Ishikawa (cell line): Measurements from ENCODE around the gene OR13C2.

ENCODE experiments used
- CEBPB ChIP-seq: IDR thresholded peaks from 2 replicates; pipeline ENCODE4 v1.6.1; 2012
- CREB1 ChIP-seq: IDR thresholded peaks from 2 replicates; pipeline ENCODE4 v1.6.1; 2012; ENCODE audit warnings: low read depth
- EGR1 ChIP-seq: IDR thresholded peaks from 2 replicates; pipeline ENCODE4 v1.6.1; 2012
- EP300 ChIP-seq: IDR thresholded peaks from 2 replicates; pipeline ENCODE4 v1.6.1; 2012; ENCODE audit warnings: borderline replicate concordance
- FOXM1 ChIP-seq: IDR thresholded peaks from 2 replicates; pipeline ENCODE4 v1.6.1; 2012; ENCODE audit warnings: low read depth, borderline replicate concordance
- MAX ChIP-seq: IDR thresholded peaks from 2 replicates; pipeline ENCODE4 v1.6.1; 2012
- NFIC ChIP-seq: IDR thresholded peaks from 2 replicates; pipeline ENCODE4 v1.6.1; 2012
- RAD21 ChIP-seq: IDR thresholded peaks from 2 replicates; pipeline ENCODE4 v1.6.1; 2012; ENCODE audit warnings: low read depth
- REST ChIP-seq: IDR thresholded peaks from 2 replicates; pipeline ENCODE4 v1.6.1; 2012; ENCODE audit warnings: low read depth, mild to moderate bottlenecking
- TAF1 ChIP-seq: IDR thresholded peaks from 2 replicates; pipeline ENCODE4 v1.6.1; 2012; ENCODE audit warnings: low read depth, mild to moderate bottlenecking
- TCF12 ChIP-seq: IDR thresholded peaks from 2 replicates; pipeline ENCODE4 v1.6.1; 2012; ENCODE audit warnings: low read depth
- TEAD4 ChIP-seq: IDR thresholded peaks from 2 replicates; pipeline ENCODE4 v1.6.1; 2012
- USF1 ChIP-seq: IDR thresholded peaks from 2 replicates; pipeline ENCODE4 v1.6.1; 2012
- YY1 ChIP-seq: IDR thresholded peaks from 2 replicates; pipeline ENCODE4 v1.6.1; 2012; ENCODE audit warnings: low read depth
- ZBTB7A ChIP-seq: IDR thresholded peaks from 2 replicates; pipeline ENCODE4 v1.6.1; 2012; ENCODE audit warnings: low read depth

The OR13C2 gene

GRCh38 chr9:104617418-104617817, 12.0 kb upstream of the OR13C2 start:
- TF ChIP-seq FOXM1 (no peak), USF1 (no peak), REST (no peak), ZBTB7A (no peak), MAX (no peak), TEAD4 (no peak), EGR1 (no peak), CREB1 (no peak), YY1 (no peak), RAD21 (no peak), NFIC (no peak), CEBPB (no peak), TCF12 (no peak), EP300 (no peak), TAF1 (no peak)

DNA sequence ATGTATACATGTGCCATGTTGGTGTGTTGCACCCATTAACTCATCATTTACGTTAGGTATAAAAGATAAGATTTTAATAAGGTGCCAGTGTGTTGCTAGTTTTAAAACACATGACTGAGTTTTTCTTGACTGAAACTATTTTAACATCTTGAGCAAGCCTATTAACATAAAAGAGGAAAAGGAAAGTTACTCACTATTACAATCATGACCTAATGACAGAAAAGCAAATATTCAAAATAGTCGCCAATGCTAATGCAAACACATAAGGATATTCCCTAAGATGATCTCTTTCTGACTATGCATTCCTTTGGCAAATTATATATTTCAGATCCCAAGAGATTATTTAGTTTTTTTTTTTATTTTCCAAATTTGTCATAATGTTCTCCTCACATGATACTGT, 5.8 kb upstream of the OR13C2 start:
- no peak for TF ChIP-seq REST
- no peak for TF ChIP-seq FOXM1
- no peak for TF ChIP-seq YY1
- TF ChIP-seq CREB1, result no peak
- TF ChIP-seq TAF1, result no peak
- TF ChIP-seq NFIC, result no peak
- TF ChIP-seq TCF12, result no peak
- TF ChIP-seq RAD21, result no peak
- no peak for TF ChIP-seq TEAD4
- TF ChIP-seq MAX, result no peak
- TF ChIP-seq USF1, result no peak
- TF ChIP-seq EP300, result no peak
- TF ChIP-seq CEBPB, result no peak
- no peak for TF ChIP-seq ZBTB7A
- TF ChIP-seq EGR1, result no peak

GRCh38 chr9:104608336-104608735, 2.9 kb upstream of the OR13C2 start:
- TF ChIP-seq MAX, result no peak
- no peak for TF ChIP-seq CEBPB
- peak; percentile 45 for TF ChIP-seq RAD21

- TF ChIP-seq CREB1 (no peak), YY1 (no peak), USF1 (no peak), NFIC (peak; percentile 83), FOXM1 (peak; percentile 74; the same call in 1 of the 2 replicates), EP300 (peak; percentile 89), TCF12 (peak; percentile 68), ZBTB7A (no peak), TAF1 (no peak), CEBPB (peak; percentile 90), EGR1 (no peak), TEAD4 (peak; percentile 87), MAX (no peak)
Observed at GRCh38 chr9:104606152-104606551, 725 bp upstream of the OR13C2 start.

DNA sequence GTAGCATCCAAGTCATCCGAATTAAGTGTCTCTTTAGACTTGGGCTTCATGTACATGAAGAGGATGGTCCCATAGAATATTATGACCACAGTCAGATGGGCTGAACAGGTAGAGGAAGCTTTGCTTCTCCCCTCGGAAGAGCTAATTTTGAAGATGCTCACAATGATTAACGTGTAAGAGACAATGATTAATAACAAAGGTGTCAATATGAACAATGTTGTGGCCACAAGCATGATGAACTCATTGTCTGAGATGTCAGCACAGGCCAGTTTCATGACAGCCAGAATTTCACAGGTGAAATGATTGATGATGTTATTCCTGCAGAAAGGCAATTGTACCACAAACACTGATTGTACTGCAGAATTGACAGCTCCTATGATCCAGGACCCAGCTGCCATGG, 626 bp downstream of the OR13C2 start:
- no peak for TF ChIP-seq CEBPB
- no peak for TF ChIP-seq CREB1
- no peak for TF ChIP-seq REST
- TF ChIP-seq EGR1, result no peak
- TF ChIP-seq NFIC, result no peak
